Mammary microvascular endothelial cell (primary cell): ENCODE data around the gene SIGLEC11. TPM values are rescaled to one million over a fixed set of nuclear protein-coding genes. Genes with fewer than 3 reads are reported as not detected.

ENCODE experiments used
- total RNA-seq: library from RNA; depleted of rRNA; stranded (reverse); fragments of >200 nt; gene quantifications from 2 replicates; pipeline ENCODE4 v1.2.3, GENCODE V29; 2015

Gene SIGLEC11
- 0.25 TPM in 1 of 2 replicates, not detected in the other for total RNA-seq

GRCh38 chr19:49960980-49961379 lies at the start of gene SIGLEC11:
TSS of gene SIGLEC11 (minus strand) at chr19:49961172. CDS start at chr19:49961081, 91 bp downstream.

GRCh38 chr19:49929121-49929610 lies 31.8 kb downstream of the SIGLEC11 start, which contains the start of the genes ATF5 and NUP62:
TSS of gene ATF5 (plus strand) at chr19:49929205. CDS start at chr19:49930851, 1,646 bp downstream.
TSS of gene NUP62 (minus strand) at chr19:49929504. CDS start at chr19:49909807, 19,697 bp downstream.

Other genes starting within 250 kb of the SIGLEC11 start
- gene TSKS, start 197.9 kb downstream of the SIGLEC11 start, total RNA-seq = 1.5 TPM in 1 of 2 replicates, not detected in the other
- 108 and 110 TPM in 2 replicates for gene AP2A1, start 194.2 kb downstream of the SIGLEC11 start, total RNA-seq
- 13.8 and 17.1 TPM in 2 replicates for gene FUZ, start 147.9 kb downstream of the SIGLEC11 start, total RNA-seq
- 25.2 and 25.6 TPM in 2 replicates for gene MED25, start 142.9 kb downstream of the SIGLEC11 start, total RNA-seq
- gene PTOV1, start 110.0 kb downstream of the SIGLEC11 start, total RNA-seq = 57.6 and 64.4 TPM in 2 replicates
- 59.5 and 63.0 TPM in 2 replicates for gene PNKP, start 93.6 kb downstream of the SIGLEC11 start, total RNA-seq
- gene AKT1S1, start 83.8 kb downstream of the SIGLEC11 start, total RNA-seq = 26.5 and 30.4 TPM in 2 replicates
- 18.0 and 20.2 TPM in 2 replicates for gene TBC1D17, start 83.5 kb downstream of the SIGLEC11 start, total RNA-seq
- 24.2 and 29.4 TPM in 2 replicates for gene IL4I1, start 64.3 kb downstream of the SIGLEC11 start, total RNA-seq
- gene ATF5, start 32.0 kb downstream of the SIGLEC11 start, total RNA-seq = 20.9 and 23.4 TPM in 2 replicates
- 77.1 and 85.3 TPM in 2 replicates for gene NUP62, start 31.7 kb downstream of the SIGLEC11 start, total RNA-seq
- 27.2 and 28.0 TPM in 2 replicates for gene VRK3, start 64.2 kb upstream of the SIGLEC11 start, total RNA-seq
- 5.3 and 6.6 TPM in 2 replicates for gene ZNF473, start 64.8 kb upstream of the SIGLEC11 start, total RNA-seq
- not detected in 2 replicates for gene IZUMO2, start 202.1 kb upstream of the SIGLEC11 start, total RNA-seq
- gene MYH14, start 242.4 kb upstream of the SIGLEC11 start, total RNA-seq = 0.27 TPM in 1 of 2 replicates, not detected in the other